Naive thymus-derived CD4-positive, alpha-beta T cell (primary cell): ENCODE results near the gene PIGO. TPM values are rescaled to one million over a fixed set of nuclear protein-coding genes. Genes with fewer than 3 reads are reported as not detected.

Source experiments
- ATAC-seq: fragments of 150-1000 bp; cut with Tn5 transposase; 2 replicates; pipeline ENCODE4 v1.10.0; 2021; ENCODE audit warnings: mild to moderate bottlenecking, moderate library complexity
- CTCF ChIA-PET: fragments of 350-600 bp; sonication (Branson Sonifier 250); formaldehyde crosslinking; loops from one replicate; lab custom pipeline; 2021; ENCODE audit warnings: antibody characterized with exemption; lab: Charles Lee
- POLR2A ChIA-PET: fragments of 350-600 bp; sonication (Branson Sonifier 250); formaldehyde crosslinking; loops from one replicate; lab custom pipeline; 2021; ENCODE audit warnings: antibody characterized with exemption, inconsistent platforms; lab: Charles Lee
- DNase-seq, 9 donors: peaks; one replicate each; pipeline versions ENCODE4 v3.0.0 to v3.0.0-alpha.2; 2020 to 2022; ENCODE audit warnings: mixed read lengths in 1 of 9
- H3K27ac ChIP-seq: one replicate; pipeline ENCODE4 v1.7.0; 2013; ENCODE audit warnings: mild to moderate bottlenecking, low read depth, low read length, moderate library complexity
- H3K27me3 ChIP-seq, 2 donors: one replicate each; pipeline ENCODE4 v1.7.0; 2013; ENCODE audit warnings: low read length in 2 of 2, mild to moderate bottlenecking in 2 of 2, moderate library complexity in 2 of 2; ENCODE audit not compliant: control insufficient read depth in 2 of 2, insufficient read depth in 2 of 2
- H3K36me3 ChIP-seq, 3 experiments: 1 replicate in 2 of 3; 2 replicates in 1 of 3; pipeline ENCODE4 v1.7.0; 2013; ENCODE audit warnings: low read length in 3 of 3, mild to moderate bottlenecking in 3 of 3, moderate library complexity in 1 of 3; ENCODE audit not compliant: insufficient read depth in 3 of 3, control insufficient read depth in 2 of 3
- H3K4me1 ChIP-seq, 2 donors: one replicate each; pipeline ENCODE4 v1.7.0; 2013; ENCODE audit warnings: low read length in 2 of 2, mild to moderate bottlenecking in 2 of 2, moderate library complexity in 1 of 2; ENCODE audit not compliant: control insufficient read depth in 2 of 2, insufficient read depth in 2 of 2
- H3K4me3 ChIP-seq: 2 replicates; pipeline ENCODE4 v1.7.0; 2013; ENCODE audit warnings: mild to moderate bottlenecking, low read length
- H3K9me3 ChIP-seq, 3 experiments: 1 replicate in 2 of 3; 2 replicates in 1 of 3; pipeline ENCODE4 v1.7.0; 2013; ENCODE audit warnings: low read length in 3 of 3; ENCODE audit not compliant: control insufficient read depth in 2 of 3
- H3K27ac Mint-ChIP-seq, 9 donors: one replicate each; pipeline ENCODE4 v1.8.0; 2020 to 2022; ENCODE audit warnings: mixed read lengths in 9 of 9, mild to moderate bottlenecking in 8 of 9, moderate library complexity in 5 of 9, inconsistent platforms in 2 of 9
- H3K27me3 Mint-ChIP-seq, 5 donors: one replicate each; pipeline ENCODE4 v1.8.0; 2021 to 2022; ENCODE audit warnings: mixed read lengths in 5 of 5, mild to moderate bottlenecking in 1 of 5
- H3K36me3 Mint-ChIP-seq, 5 donors: one replicate each; pipeline ENCODE4 v1.8.0; 2020 to 2022; ENCODE audit warnings: mixed read lengths in 5 of 5, mild to moderate bottlenecking in 3 of 5, inconsistent platforms in 1 of 5
- H3K4me1 Mint-ChIP-seq, 7 donors: one replicate each; pipeline ENCODE4 v1.8.0; 2020 to 2022; ENCODE audit warnings: mixed read lengths in 7 of 7, mild to moderate bottlenecking in 3 of 7, inconsistent platforms in 1 of 7
- H3K4me3 Mint-ChIP-seq, 10 donors: one replicate each; pipeline ENCODE4 v1.8.0; 2020 to 2022; ENCODE audit warnings: mild to moderate bottlenecking in 10 of 10, mixed read lengths in 10 of 10, moderate library complexity in 6 of 10, inconsistent platforms in 2 of 10
- H3K9me3 Mint-ChIP-seq, 11 donors: one replicate each; pipeline ENCODE4 v1.8.0; 2020 to 2022; ENCODE audit warnings: mixed read lengths in 11 of 11, mild to moderate bottlenecking in 4 of 11, inconsistent platforms in 1 of 11, moderate library complexity in 1 of 11
- intact Hi-C, 2 donors: fragments of 100-400 bp; cut with micrococcal nuclease; formaldehyde crosslinking; loops; one replicate each; pipeline ENCODE4 v1.15.1; 2023
- polyA plus RNA-seq, 2 donors: library from polyadenylated mRNA; unstranded; fragments of 300-500 nt; fragmentation: Illumina TruSeq; gene quantifications; one replicate each; pipeline ENCODE4 v1.2.3, GENCODE V29; 2021
- total RNA-seq, 6 experiments: library from RNA in 5 of 6; stranded (reverse) in 5 of 6; gene quantifications; 1 replicate in 5 of 6; 2 replicates in 1 of 6; pipeline ENCODE4 v1.2.3 and lab custom pipeline; 2021 to 2026

PIGO gene
- total and polyA plus RNA-seq, 7 experiments from 2014 or later, result 27.1 to 36.0 (median 29.9) TPM

GRCh38 chr9:35051069-35051967 lies 45.1 kb downstream of the PIGO start:
- Histone ChIP-seq H3K27me3 (no peaks in the 10 kb centered on the region), H3K4me1 (no peaks in the 10 kb centered on the region), H3K4me3 (no peak overlapping the region), H3K27ac (no peak overlapping the region), H3K9me3 (no peaks in the 10 kb centered on the region), H3K36me3 (peaks cover 3 to 23% (median 8%) of the 10 kb centered on the region in 3 experiments)
- POLR2A ChIA-PET, result interaction anchor here (1.0 to 1.3 kb wide), 3 partner anchors 16 to 30 kb away, joined by 3 read pairs; no protein-coding TSS in a partner anchor
- Mint-ChIP-seq H3K4me3 (peak overlapping the region in 1 of 10 donors; percentile 15), H3K27ac (peak overlapping the region in 3 of 9 donors; percentile 0 to 22 (median 1)), H3K27me3 (no peaks in the 10 kb centered on the region), H3K9me3 (no peaks in the 10 kb centered on the region), H3K4me1 (peaks cover 0 to 9% (median 4%) of the 10 kb centered on the region in 7 donors), H3K36me3 (peaks cover under 1 to 46% (median 23%) of the 10 kb centered on the region in 5 donors)
- CTCF ChIA-PET, result interaction anchor here (0.7 to 2.7 kb wide), 17 partner anchors 10 to 645 kb away, joined by 3 to 20 read pairs (median 3); no protein-coding TSS in a partner anchor
- DNase-seq (peak in 8 of 9 donors; percentile 23 to 53 (median 46)), ATAC-seq (peak; percentile 79)
- intact Hi-C loops, result loop anchor here (1.0 kb wide), 3 partner anchors 45 to 426 kb away; partner anchors contain the start of gene PIGO (in 1 of the 2)

GRCh38 chr9:35048511-35048910 lies 47.9 kb downstream of the PIGO start:
- H3K27ac Mint-ChIP-seq, result no peak overlapping the region
- no peak for DNase-seq
- intact Hi-C loops, result no loop called here
- ChIA-PET CTCF (no interaction called here), POLR2A (no interaction called here)
- no peak overlapping the region for H3K27ac ChIP-seq
- peaks cover 0 to 20% (median 0%) of the 10 kb centered on the region in 3 experiments for H3K36me3 ChIP-seq
- peaks cover 4 to 33% (median 20%) of the 10 kb centered on the region in 5 donors for H3K36me3 Mint-ChIP-seq
- no peaks in the 10 kb centered on the region for H3K9me3 ChIP-seq
- peaks cover 0 to 9% (median 4%) of the 10 kb centered on the region in 7 donors for H3K4me1 Mint-ChIP-seq
- no peaks in the 10 kb centered on the region for H3K4me1 ChIP-seq
- H3K27me3 ChIP-seq, result no peaks in the 10 kb centered on the region
- no peak overlapping the region for H3K4me3 ChIP-seq
- H3K9me3 Mint-ChIP-seq, result no peaks in the 10 kb centered on the region
- H3K27me3 Mint-ChIP-seq, result no peaks in the 10 kb centered on the region
- no peak for ATAC-seq
- no peak overlapping the region for H3K4me3 Mint-ChIP-seq

DNA sequence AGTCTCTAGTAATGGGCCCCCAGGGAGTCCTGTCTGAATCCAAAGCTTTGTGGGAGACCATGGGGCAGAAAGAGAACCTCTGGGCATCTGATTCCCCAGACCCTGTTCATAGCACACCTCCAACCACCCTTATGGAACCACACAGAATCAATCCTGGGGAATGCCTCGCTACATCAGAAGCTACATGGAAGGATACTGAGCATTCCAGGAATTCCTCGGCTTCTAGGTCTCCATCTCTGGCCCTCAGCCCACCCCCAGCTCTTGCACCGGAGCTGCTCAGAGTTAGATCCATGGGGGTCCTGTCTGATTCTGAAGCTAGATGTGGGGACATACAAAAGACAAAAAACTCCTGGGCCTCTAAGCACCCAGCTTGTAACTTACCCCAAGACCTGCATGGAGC lies 52.3 kb downstream of the PIGO start:
- Histone ChIP-seq H3K27ac (no peak overlapping the region), H3K4me1 (no peaks in the 10 kb centered on the region), H3K4me3 (no peak overlapping the region), H3K9me3 (no peaks in the 10 kb centered on the region), H3K27me3 (no peaks in the 10 kb centered on the region), H3K36me3 (peaks cover 0 to 16% (median 0%) of the 10 kb centered on the region in 3 experiments)
- H3K4me3 Mint-ChIP-seq, result no peak overlapping the region
- H3K36me3 Mint-ChIP-seq, result peaks cover 10 to 43% (median 16%) of the 10 kb centered on the region in 5 donors
- H3K4me1 Mint-ChIP-seq, result peaks cover 0 to 6% (median 0%) of the 10 kb centered on the region in 7 donors
- no peaks in the 10 kb centered on the region for H3K27me3 Mint-ChIP-seq
- CTCF ChIA-PET, result interaction anchor here (0.6 to 1.3 kb wide), 3 partner anchors 60 to 897 kb away, joined by 3 to 4 read pairs (median 3); no protein-coding TSS in a partner anchor
- no peaks in the 10 kb centered on the region for H3K9me3 Mint-ChIP-seq
- DNase-seq (no peak), ATAC-seq (no peak)
- intact Hi-C loops, result no loop called here
- no peak overlapping the region for H3K27ac Mint-ChIP-seq
- POLR2A ChIA-PET, result no interaction called here

- H3K27me3 Mint-ChIP-seq, result no peaks in the 10 kb centered on the region
- no peaks in the 10 kb centered on the region for H3K4me1 ChIP-seq
- peak overlapping the region in 2 of 9 donors; percentile 24 to 42 for H3K27ac Mint-ChIP-seq
- intact Hi-C loops, result no loop called here
- H3K9me3 Mint-ChIP-seq, result no peaks in the 10 kb centered on the region
- no peaks in the 10 kb centered on the region for H3K27me3 ChIP-seq
- POLR2A ChIA-PET, result interaction anchor here (0.8 kb wide), 1 partner anchor 26 kb away, joined by 3 read pairs; no protein-coding TSS in a partner anchor
- no peak for ATAC-seq
- peaks cover 0 to 14% (median 0%) of the 10 kb centered on the region in 3 experiments for H3K36me3 ChIP-seq
- no peak for DNase-seq
- no peak overlapping the region for H3K27ac ChIP-seq
- H3K4me3 ChIP-seq, result no peak overlapping the region
- H3K4me3 Mint-ChIP-seq, result no peak overlapping the region
- peaks cover 4 to 33% (median 14%) of the 10 kb centered on the region in 5 donors for H3K36me3 Mint-ChIP-seq
- H3K9me3 ChIP-seq, result no peaks in the 10 kb centered on the region
- peaks cover 0 to 6% (median 0%) of the 10 kb centered on the region in 7 donors for H3K4me1 Mint-ChIP-seq
- CTCF ChIA-PET, result interaction anchor here (0.6 to 1.3 kb wide), 2 partner anchors 61 to 448 kb away, joined by 3 to 4 read pairs; no protein-coding TSS in a partner anchor
Measured at GRCh38 chr9:35042891-35043545, 53.4 kb downstream of the PIGO start.

DNA sequence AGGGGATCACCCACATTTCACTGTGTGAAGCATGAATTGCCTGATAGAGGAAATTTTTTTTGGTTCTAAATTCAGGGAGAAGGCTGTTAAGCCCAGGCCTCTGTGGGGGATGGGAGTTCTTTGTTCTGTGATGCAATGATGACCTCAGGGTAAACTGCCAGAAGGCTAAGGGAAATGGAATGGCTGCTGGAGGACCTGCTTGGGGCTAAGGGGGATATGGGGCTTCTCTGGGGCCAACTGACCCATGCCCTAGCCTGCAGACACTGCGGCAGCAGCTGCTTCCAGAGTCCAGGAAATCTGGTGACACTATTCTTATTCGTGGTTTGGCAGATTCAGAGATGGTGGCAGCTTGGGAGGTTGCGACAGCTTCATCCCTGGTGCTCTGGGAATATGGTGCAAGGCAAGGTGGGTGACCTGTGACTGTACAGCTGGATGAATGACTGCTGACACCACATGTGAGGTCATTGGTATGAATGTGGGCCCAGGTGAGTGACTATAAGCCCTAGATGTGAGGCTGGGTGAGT lies 54.2 kb downstream of the PIGO start:
- H3K36me3 Mint-ChIP-seq, result peaks cover 4 to 31% (median 14%) of the 10 kb centered on the region in 5 donors
- DNase-seq, result no peak
- CTCF ChIA-PET, result interaction anchor here (0.6 to 1.1 kb wide), 3 partner anchors 9 to 449 kb away, joined by 3 to 4 read pairs (median 4); no protein-coding TSS in a partner anchor
- no peaks in the 10 kb centered on the region for H3K9me3 Mint-ChIP-seq
- intact Hi-C loops, result no loop called here
- H3K27ac ChIP-seq, result no peak overlapping the region
- peaks cover 0 to 6% (median 0%) of the 10 kb centered on the region in 7 donors for H3K4me1 Mint-ChIP-seq
- no peaks in the 10 kb centered on the region for H3K9me3 ChIP-seq
- H3K27ac Mint-ChIP-seq, result no peak overlapping the region
- no peaks in the 10 kb centered on the region for H3K27me3 Mint-ChIP-seq
- no peak for ATAC-seq
- POLR2A ChIA-PET, result no interaction called here
- peaks cover 0 to 11% (median 0%) of the 10 kb centered on the region in 3 experiments for H3K36me3 ChIP-seq
- H3K27me3 ChIP-seq, result no peaks in the 10 kb centered on the region
- H3K4me3 Mint-ChIP-seq, result no peak overlapping the region
- no peak overlapping the region for H3K4me3 ChIP-seq
- no peaks in the 10 kb centered on the region for H3K4me1 ChIP-seq
